ENCODE measurements around the gene SLC34A1. TPM values are rescaled to one million over a fixed set of nuclear protein-coding genes. Genes with fewer than 3 reads are reported as not detected.

The SLC34A1 gene
- total RNA-seq, 1 donor from 2014 or later, result not detected

- no peak overlapping the region for H3K4me3 Mint-ChIP-seq (ENCODE audit: unreplicated experiment)
- TF ChIP-seq CTCF (IDR thresholded peaks at IDR 0.05; ENCODE audit: partially characterized antibody, unreplicated experiment), result no peak
- no peak for DNase-seq
- H3K4me1 Mint-ChIP-seq (ENCODE audit: low read depth, unreplicated experiment), result no peaks in the 10 kb centered on the region
- H3K36me3 Mint-ChIP-seq (ENCODE audit: unreplicated experiment), result no peaks in the 10 kb centered on the region
- H3K9me3 Mint-ChIP-seq (ENCODE audit: unreplicated experiment), result peaks cover 5% of the 10 kb centered on the region
- no peak overlapping the region for H3K27ac Mint-ChIP-seq (ENCODE audit: unreplicated experiment)
- peaks cover 5% of the 10 kb centered on the region for H3K27me3 Mint-ChIP-seq (ENCODE audit: unreplicated experiment)
Observed at GRCh38 chr5:177380805-177381126, 3.5 kb upstream of the SLC34A1 start.

- Mint-ChIP-seq H3K4me3 (ENCODE audit: unreplicated experiment) (peak overlapping the region; percentile 20), H3K27ac (ENCODE audit: unreplicated experiment) (no peak overlapping the region), H3K9me3 (ENCODE audit: unreplicated experiment) (peaks cover 8% of the 10 kb centered on the region), H3K4me1 (ENCODE audit: low read depth, unreplicated experiment) (no peaks in the 10 kb centered on the region), H3K27me3 (ENCODE audit: unreplicated experiment) (peaks cover 5% of the 10 kb centered on the region), H3K36me3 (ENCODE audit: unreplicated experiment) (no peaks in the 10 kb centered on the region)
- DNase-seq, result no peak
- no peak for TF ChIP-seq CTCF (IDR thresholded peaks at IDR 0.05; ENCODE audit: partially characterized antibody, unreplicated experiment)
Observed at GRCh38 chr5:177382423-177383029, 1.7 kb upstream of the SLC34A1 start.

- Mint-ChIP-seq H3K4me3 (ENCODE audit: unreplicated experiment) (no peak overlapping the region), H3K36me3 (ENCODE audit: unreplicated experiment) (no peaks in the 10 kb centered on the region), H3K4me1 (ENCODE audit: low read depth, unreplicated experiment) (no peaks in the 10 kb centered on the region), H3K27me3 (ENCODE audit: unreplicated experiment) (peaks cover 5% of the 10 kb centered on the region), H3K27ac (ENCODE audit: unreplicated experiment) (no peak overlapping the region), H3K9me3 (ENCODE audit: unreplicated experiment) (peaks cover 10% of the 10 kb centered on the region)
- no peak for DNase-seq
- TF ChIP-seq CTCF (IDR thresholded peaks at IDR 0.05; ENCODE audit: partially characterized antibody, unreplicated experiment), result no peak
Observed at GRCh38 chr5:177383181-177383580, 1.1 kb upstream of the SLC34A1 start.

- H3K4me3 Mint-ChIP-seq (ENCODE audit: unreplicated experiment), result no peak overlapping the region
- H3K36me3 Mint-ChIP-seq (ENCODE audit: unreplicated experiment), result no peaks in the 10 kb centered on the region
- TF ChIP-seq CTCF (IDR thresholded peaks at IDR 0.05; ENCODE audit: partially characterized antibody, unreplicated experiment), result no peak
- no peak for DNase-seq
- peaks cover 15% of the 10 kb centered on the region for H3K27me3 Mint-ChIP-seq (ENCODE audit: unreplicated experiment)
- H3K27ac Mint-ChIP-seq (ENCODE audit: unreplicated experiment), result no peak overlapping the region
- H3K4me1 Mint-ChIP-seq (ENCODE audit: low read depth, unreplicated experiment), result peaks cover 7% of the 10 kb centered on the region
- H3K9me3 Mint-ChIP-seq (ENCODE audit: unreplicated experiment), result peaks cover 10% of the 10 kb centered on the region
Observed at GRCh38 chr5:177385720-177386119, 1.5 kb downstream of the SLC34A1 start.

- H3K9me3 Mint-ChIP-seq (ENCODE audit: unreplicated experiment), result peaks cover 8% of the 10 kb centered on the region
- H3K4me1 Mint-ChIP-seq (ENCODE audit: low read depth, unreplicated experiment), result peaks cover 7% of the 10 kb centered on the region
- no peaks in the 10 kb centered on the region for H3K36me3 Mint-ChIP-seq (ENCODE audit: unreplicated experiment)
- no peak overlapping the region for H3K4me3 Mint-ChIP-seq (ENCODE audit: unreplicated experiment)
- H3K27ac Mint-ChIP-seq (ENCODE audit: unreplicated experiment), result no peak overlapping the region
- no peak for DNase-seq
- peaks cover 15% of the 10 kb centered on the region for H3K27me3 Mint-ChIP-seq (ENCODE audit: unreplicated experiment)
- TF ChIP-seq CTCF (IDR thresholded peaks at IDR 0.05; ENCODE audit: partially characterized antibody, unreplicated experiment), result no peak
Observed at GRCh38 chr5:177386542-177386941, 2.3 kb downstream of the SLC34A1 start.
